HG03103 (cell line): ENCODE data around the gene PRSS2.
A peak's percentile ranks its signal among the peaks of the same experiment; 100 is the strongest.
"Not testable (repeated sequence)": the region's sequence is repeated elsewhere in the genome, so short reads cannot be mapped to it uniquely, and the experiment has no call there.

Experiments used
- ATAC-seq: cut with Tn5 transposase; IDR thresholded peaks from one replicate; pipeline ENCODE4 v1.9.1; 2021; ENCODE audit warnings: low read depth; ENCODE audit not compliant: unreplicated experiment

The PRSS2 gene

GRCh38 chr7:142758312-142758711 is 12.5 kb upstream of the PRSS2 start:
- not testable (repeated sequence) for ATAC-seq

DNA sequence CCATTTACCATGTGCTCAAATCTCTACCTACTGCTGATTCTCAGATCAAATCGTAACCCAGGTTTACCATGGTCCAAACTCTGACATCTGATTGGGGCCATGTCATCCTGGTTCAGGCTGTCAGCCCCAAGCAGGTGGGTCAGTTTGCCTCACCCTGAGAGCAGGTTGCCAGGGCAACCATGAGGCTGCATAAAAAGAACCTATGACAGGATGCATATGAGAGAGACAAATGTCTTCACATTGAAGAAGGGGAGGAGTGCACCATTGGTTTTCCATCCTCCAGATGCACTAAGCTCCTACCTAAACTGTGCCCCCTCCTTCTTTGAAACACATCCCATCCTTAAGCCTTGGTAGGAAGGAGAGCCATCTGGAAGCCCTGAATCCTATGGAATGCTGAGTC is 11.3 kb upstream of the PRSS2 start:
- ATAC-seq = no peak

DNA sequence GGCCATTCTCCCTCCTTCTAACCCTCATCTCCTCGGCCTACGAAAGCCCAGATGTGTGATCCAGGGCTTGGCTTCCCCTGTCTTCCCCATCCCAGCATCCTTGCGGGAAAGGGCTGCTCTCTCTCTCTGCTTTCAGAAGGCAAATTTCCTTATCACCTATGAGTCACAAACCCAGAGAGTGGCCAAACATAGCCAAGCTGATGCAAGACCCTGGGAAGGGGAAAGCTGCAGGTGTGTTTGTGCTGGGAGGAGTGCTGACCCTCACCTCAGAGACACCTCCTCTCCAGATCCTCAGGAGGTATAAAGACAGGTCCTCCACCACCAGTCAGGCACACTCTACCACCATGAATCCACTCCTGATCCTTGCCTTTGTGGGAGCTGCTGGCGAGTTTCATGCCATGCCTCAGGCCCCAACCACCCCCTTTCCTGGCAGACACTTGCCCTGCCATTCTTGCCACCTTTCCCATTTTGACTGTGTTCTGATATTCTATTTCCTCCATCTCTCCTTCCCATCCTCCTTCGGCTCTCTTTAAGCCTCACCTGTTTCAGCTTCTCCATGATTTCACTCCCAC is 10.6 kb upstream of the PRSS2 start:
- no peak for ATAC-seq

GRCh38 chr7:142761606-142762005 is 9.2 kb upstream of the PRSS2 start:
- not testable (repeated sequence) for ATAC-seq

DNA sequence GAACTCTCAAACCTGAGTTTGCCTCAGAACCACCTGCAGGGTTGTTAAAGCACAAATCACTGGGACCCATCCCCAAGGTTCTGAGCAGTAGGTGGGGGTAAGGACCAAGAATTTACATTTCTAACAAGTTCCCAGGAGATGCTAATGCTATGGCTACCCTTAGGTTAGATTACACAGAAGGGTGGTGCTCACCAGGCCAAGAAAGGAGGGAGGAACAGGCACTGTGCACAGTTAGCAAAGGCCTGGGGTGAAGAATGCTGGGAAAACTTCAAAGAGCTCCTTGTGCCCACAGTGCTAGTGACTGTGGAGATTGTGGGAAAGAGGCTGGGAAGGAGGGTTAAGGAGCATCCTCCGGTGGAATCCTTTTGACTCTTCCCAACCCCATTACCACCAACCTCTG is 8.7 kb upstream of the PRSS2 start:
- ATAC-seq = no peak

GRCh38 chr7:142767451-142767850 is 3.3 kb upstream of the PRSS2 start:
- no peak for ATAC-seq

- ATAC-seq = no peak
Observed at GRCh38 chr7:142767861-142768260, 2.9 kb upstream of the PRSS2 start.

DNA sequence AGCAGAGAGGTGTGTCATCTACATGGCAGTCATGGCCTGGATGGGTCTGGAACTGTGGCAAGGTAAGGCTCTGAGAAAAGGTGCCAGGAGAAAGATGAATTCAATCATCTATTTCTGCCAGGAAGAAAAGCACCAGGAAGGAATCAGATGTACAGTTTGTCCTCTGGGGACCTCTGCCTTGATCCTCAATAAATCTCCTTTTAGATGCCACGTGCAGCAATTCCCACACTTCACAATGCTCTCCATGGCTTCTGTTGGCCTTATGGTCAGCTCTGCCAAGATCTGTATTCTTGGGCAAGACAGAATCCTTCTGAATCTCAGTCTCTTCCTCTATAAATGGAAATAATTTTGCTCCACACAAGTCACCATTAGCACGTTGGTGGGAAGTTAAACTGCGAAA is 1.9 kb upstream of the PRSS2 start:
- ATAC-seq = not testable (repeated sequence)

- ATAC-seq = peak; percentile 90
Observed at GRCh38 chr7:142771353-142771723, 568 bp downstream of the PRSS2 start.

GRCh38 chr7:142772051-142772450 is 1.3 kb downstream of the PRSS2 start:
- no peak for ATAC-seq

GRCh38 chr7:142772673-142773072 is 1.9 kb downstream of the PRSS2 start:
- ATAC-seq = no peak

- no peak for ATAC-seq
Observed at GRCh38 chr7:142773230-142773629, 2.5 kb downstream of the PRSS2 start.

GRCh38 chr7:142773937-142774744 is 3.4 kb downstream of the PRSS2 start:
- ATAC-seq = no peak

- no peak for ATAC-seq
Observed at GRCh38 chr7:142774826-142775225, 4.1 kb downstream of the PRSS2 start.

- ATAC-seq = not testable (repeated sequence)
Observed at GRCh38 chr7:142775351-142776115, 4.8 kb downstream of the PRSS2 start.

DNA sequence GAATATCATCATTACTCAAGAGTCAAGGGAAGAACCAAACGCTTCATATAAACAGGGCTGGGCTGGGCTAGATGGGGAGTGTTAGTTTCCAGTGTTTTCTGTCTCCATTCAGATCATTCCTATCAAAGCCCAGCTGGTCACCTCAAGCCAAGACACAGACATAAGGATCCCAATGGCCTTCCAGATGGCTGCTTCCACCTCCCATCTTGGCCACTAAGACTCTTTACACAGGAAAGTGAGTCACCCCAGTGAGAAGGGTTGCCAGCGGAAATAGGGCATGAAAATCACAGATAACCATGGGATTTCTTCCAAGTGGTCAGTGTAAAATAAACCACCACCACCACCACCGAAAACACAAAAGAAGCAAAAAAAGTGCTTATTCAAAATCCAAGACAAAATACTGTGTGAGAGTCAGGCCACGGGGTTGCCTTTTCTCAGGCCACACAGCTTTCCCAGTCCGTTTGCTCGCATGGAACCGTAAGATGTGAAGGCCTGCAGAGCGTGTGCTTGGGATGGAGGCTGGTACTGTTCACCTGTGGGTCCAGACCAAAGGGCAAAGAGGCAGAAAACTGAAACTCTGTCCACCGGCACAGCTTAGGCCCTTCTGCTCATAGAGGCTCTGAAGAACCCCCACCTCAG is 5.6 kb downstream of the PRSS2 start:
- ATAC-seq = no peak

DNA sequence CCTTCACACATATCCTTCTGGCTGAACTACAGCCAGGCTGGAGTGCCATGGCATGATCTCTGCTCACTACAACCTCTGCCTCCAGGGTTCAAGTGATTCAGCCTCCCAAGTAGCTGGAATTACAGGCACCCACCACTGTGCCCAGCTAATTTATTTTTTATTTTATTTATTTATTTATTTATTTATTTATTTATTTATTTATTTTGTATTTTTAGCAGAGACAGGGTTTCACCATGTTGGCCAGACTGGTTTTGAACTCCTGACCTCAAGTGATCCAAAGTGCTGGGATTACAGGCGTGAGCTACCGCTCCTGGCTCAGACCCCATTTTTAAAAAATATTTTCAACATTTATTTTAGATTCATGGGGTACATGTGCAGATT is 6.1 kb downstream of the PRSS2 start:
- ATAC-seq = not testable (repeated sequence)

DNA sequence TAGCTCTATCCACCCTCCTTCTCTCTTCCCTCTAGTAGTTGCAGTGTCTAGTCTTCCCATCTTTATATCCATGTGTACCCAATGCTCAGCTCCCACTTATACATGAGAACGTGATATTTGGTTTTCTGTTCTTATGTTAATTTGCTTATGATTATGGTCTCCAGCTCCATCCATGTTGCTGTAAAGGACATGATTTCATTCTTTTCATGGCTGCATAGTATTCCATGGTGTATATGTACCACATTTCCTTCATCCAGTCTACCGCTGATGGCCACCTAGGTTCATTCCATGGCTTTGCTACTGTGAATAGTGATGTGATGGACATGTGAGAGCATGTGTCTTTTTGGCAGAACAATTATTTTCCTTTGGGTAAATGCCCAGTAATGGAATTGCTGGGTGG is 6.5 kb downstream of the PRSS2 start:
- no peak for ATAC-seq

- peak; percentile 84 for ATAC-seq
Observed at GRCh38 chr7:142782922-142783900, 12.4 kb downstream of the PRSS2 start.

GRCh38 chr7:142784096-142784495 is 13.3 kb downstream of the PRSS2 start:
- no peak for ATAC-seq
